GM12878 (cell line): ENCODE results near the gene OR1N1. TPM values are rescaled to one million over a fixed set of nuclear protein-coding genes. Genes with fewer than 3 reads are reported as not detected.

ENCODE experiments used
- polyA plus RNA-seq, 11 experiments: library from polyadenylated mRNA; depleted of rRNA in 4 of 11; unstranded in 6 of 11; stranded (reverse) in 5 of 11; fragments of >200 nt; fragmentation: Nextera tagmentation in 4 of 11; fragmentation: Illumina TruSeq in 1 of 11; extraction: Ambion mirVana in 4 of 11; extraction: Trizol in 1 of 11; gene quantifications; 1 replicate in 1 of 11; 2 replicates in 10 of 11; pipeline versions ENCODE4 v1.2.1 to v1.2.3, GENCODE V29; 2011 to 2016; ENCODE audit warnings: inconsistent platforms in 2 of 11, missing spikeins in 2 of 11, low read depth in 1 of 11
- total RNA-seq, 4 experiments: library from RNA; depleted of rRNA in 3 of 4; stranded (reverse); fragments of >200 nt in 3 of 4; fragmentation: Illumina TruSeq in 1 of 4; extraction: Trizol in 1 of 4; gene quantifications; 2 replicates each; pipeline versions ENCODE4 v1.2.1 to v1.2.3, GENCODE V29; 2013 to 2021

The OR1N1 gene
- total and polyA plus RNA-seq, 10 of the 15 experiments (the other 5 are each of a cell fraction or from before 2014, with no cell fraction given), result not detected

Other genes with a start within 250 kb of the OR1N1 start
Only the 7 nearest of the 12 such genes appear.
- gene OR1J1, start 49.4 kb downstream of the OR1N1 start, total RNA-seq (2014; rRNA removed), result not detected in 2 replicates
- not detected in 2 replicates for gene OR1J1, start 49.4 kb downstream of the OR1N1 start, total RNA-seq (2014; rRNA removed; fragmentation: Illumina TruSeq; extraction: Trizol)
- gene OR1J1, start 49.4 kb downstream of the OR1N1 start, total RNA-seq (2021), result not detected in 2 replicates
- gene OR1J1, start 49.4 kb downstream of the OR1N1 start, polyA plus RNA-seq (2011; rRNA removed), result 0.07 TPM in 1 of 2 replicates, not detected in the other
- not detected in 2 replicates for gene OR1J1, start 49.4 kb downstream of the OR1N1 start, polyA plus RNA-seq (2014; fragmentation: Illumina TruSeq; extraction: Trizol)
- gene OR1J1, start 49.4 kb downstream of the OR1N1 start, polyA plus RNA-seq (2014; fragmentation: Nextera tagmentation; extraction: Ambion mirVana), result not detected
- gene OR1J1, start 49.4 kb downstream of the OR1N1 start, polyA plus RNA-seq (2014; rRNA removed), result not detected in 2 replicates
- not detected for gene OR1J1, start 49.4 kb downstream of the OR1N1 start, polyA plus RNA-seq (2016; fragmentation: Nextera tagmentation; extraction: Ambion mirVana)
- not detected in 2 replicates for gene OR1J2, start 16.5 kb downstream of the OR1N1 start, total RNA-seq (2014; rRNA removed)
- not detected in 2 replicates for gene OR1J2, start 16.5 kb downstream of the OR1N1 start, total RNA-seq (2014; rRNA removed; fragmentation: Illumina TruSeq; extraction: Trizol)
- gene OR1J2, start 16.5 kb downstream of the OR1N1 start, total RNA-seq (2021), result not detected in 2 replicates
- 0.07 and 0.16 TPM in 2 replicates for gene OR1J2, start 16.5 kb downstream of the OR1N1 start, polyA plus RNA-seq (2011; rRNA removed)
- not detected in 2 replicates for gene OR1J2, start 16.5 kb downstream of the OR1N1 start, polyA plus RNA-seq (2014; fragmentation: Illumina TruSeq; extraction: Trizol)
- gene OR1J2, start 16.5 kb downstream of the OR1N1 start, polyA plus RNA-seq (2014; fragmentation: Nextera tagmentation; extraction: Ambion mirVana), result not detected
- gene OR1J2, start 16.5 kb downstream of the OR1N1 start, polyA plus RNA-seq (2014; rRNA removed), result not detected in 2 replicates
- gene OR1J2, start 16.5 kb downstream of the OR1N1 start, polyA plus RNA-seq (2016; fragmentation: Nextera tagmentation; extraction: Ambion mirVana), result not detected
- not detected in 2 replicates for gene OR1J4, start 8.2 kb downstream of the OR1N1 start, total RNA-seq (2014; rRNA removed)
- gene OR1J4, start 8.2 kb downstream of the OR1N1 start, total RNA-seq (2014; rRNA removed; fragmentation: Illumina TruSeq; extraction: Trizol), result not detected in 2 replicates
- not detected in 2 replicates for gene OR1J4, start 8.2 kb downstream of the OR1N1 start, total RNA-seq (2021)
- 0.12 and 0.19 TPM in 2 replicates for gene OR1J4, start 8.2 kb downstream of the OR1N1 start, polyA plus RNA-seq (2011; rRNA removed)
- not detected in 2 replicates for gene OR1J4, start 8.2 kb downstream of the OR1N1 start, polyA plus RNA-seq (2014; fragmentation: Illumina TruSeq; extraction: Trizol)
- gene OR1J4, start 8.2 kb downstream of the OR1N1 start, polyA plus RNA-seq (2014; fragmentation: Nextera tagmentation; extraction: Ambion mirVana), result not detected
- gene OR1J4, start 8.2 kb downstream of the OR1N1 start, polyA plus RNA-seq (2014; rRNA removed), result not detected in 2 replicates
- gene OR1J4, start 8.2 kb downstream of the OR1N1 start, polyA plus RNA-seq (2016; fragmentation: Nextera tagmentation; extraction: Ambion mirVana), result not detected
- 0.11 TPM in 1 of 2 replicates, not detected in the other for gene OR1N2, start 25.8 kb upstream of the OR1N1 start, total RNA-seq (2014; rRNA removed)
- gene OR1N2, start 25.8 kb upstream of the OR1N1 start, total RNA-seq (2014; rRNA removed; fragmentation: Illumina TruSeq; extraction: Trizol), result not detected in 2 replicates
- not detected in 2 replicates for gene OR1N2, start 25.8 kb upstream of the OR1N1 start, total RNA-seq (2021)
- 0.08 TPM in 1 of 2 replicates, not detected in the other for gene OR1N2, start 25.8 kb upstream of the OR1N1 start, polyA plus RNA-seq (2011; rRNA removed)
- not detected in 2 replicates for gene OR1N2, start 25.8 kb upstream of the OR1N1 start, polyA plus RNA-seq (2014; fragmentation: Illumina TruSeq; extraction: Trizol)
- gene OR1N2, start 25.8 kb upstream of the OR1N1 start, polyA plus RNA-seq (2014; fragmentation: Nextera tagmentation; extraction: Ambion mirVana), result not detected
- not detected in 2 replicates for gene OR1N2, start 25.8 kb upstream of the OR1N1 start, polyA plus RNA-seq (2014; rRNA removed)
- gene OR1N2, start 25.8 kb upstream of the OR1N1 start, polyA plus RNA-seq (2016; fragmentation: Nextera tagmentation; extraction: Ambion mirVana), result not detected
- not detected in 2 replicates for gene OR1L8, start 56.1 kb upstream of the OR1N1 start, total RNA-seq (2014; rRNA removed)
- not detected in 2 replicates for gene OR1L8, start 56.1 kb upstream of the OR1N1 start, total RNA-seq (2014; rRNA removed; fragmentation: Illumina TruSeq; extraction: Trizol)
- gene OR1L8, start 56.1 kb upstream of the OR1N1 start, total RNA-seq (2021), result not detected in 2 replicates
- not detected in 2 replicates for gene OR1L8, start 56.1 kb upstream of the OR1N1 start, polyA plus RNA-seq (2011; rRNA removed)
- not detected in 2 replicates for gene OR1L8, start 56.1 kb upstream of the OR1N1 start, polyA plus RNA-seq (2014; fragmentation: Illumina TruSeq; extraction: Trizol)
- gene OR1L8, start 56.1 kb upstream of the OR1N1 start, polyA plus RNA-seq (2014; fragmentation: Nextera tagmentation; extraction: Ambion mirVana), result not detected
- not detected in 2 replicates for gene OR1L8, start 56.1 kb upstream of the OR1N1 start, polyA plus RNA-seq (2014; rRNA removed)
- not detected for gene OR1L8, start 56.1 kb upstream of the OR1N1 start, polyA plus RNA-seq (2016; fragmentation: Nextera tagmentation; extraction: Ambion mirVana)
- gene OR1Q1, start 87.4 kb upstream of the OR1N1 start, total RNA-seq (2014; rRNA removed), result not detected in 2 replicates
- not detected in 2 replicates for gene OR1Q1, start 87.4 kb upstream of the OR1N1 start, total RNA-seq (2014; rRNA removed; fragmentation: Illumina TruSeq; extraction: Trizol)
- gene OR1Q1, start 87.4 kb upstream of the OR1N1 start, total RNA-seq (2021), result not detected in 2 replicates
- gene OR1Q1, start 87.4 kb upstream of the OR1N1 start, polyA plus RNA-seq (2011; rRNA removed), result 0.29 TPM in 1 of 2 replicates, not detected in the other
- gene OR1Q1, start 87.4 kb upstream of the OR1N1 start, polyA plus RNA-seq (2014; fragmentation: Illumina TruSeq; extraction: Trizol), result not detected in 2 replicates
- gene OR1Q1, start 87.4 kb upstream of the OR1N1 start, polyA plus RNA-seq (2014; fragmentation: Nextera tagmentation; extraction: Ambion mirVana), result not detected
- gene OR1Q1, start 87.4 kb upstream of the OR1N1 start, polyA plus RNA-seq (2014; rRNA removed), result not detected in 2 replicates
- gene OR1Q1, start 87.4 kb upstream of the OR1N1 start, polyA plus RNA-seq (2016; fragmentation: Nextera tagmentation; extraction: Ambion mirVana), result not detected
- not detected in 2 replicates for gene OR1B1, start 130.3 kb upstream of the OR1N1 start, total RNA-seq (2014; rRNA removed)
- gene OR1B1, start 130.3 kb upstream of the OR1N1 start, total RNA-seq (2014; rRNA removed; fragmentation: Illumina TruSeq; extraction: Trizol), result not detected in 2 replicates
- gene OR1B1, start 130.3 kb upstream of the OR1N1 start, total RNA-seq (2021), result not detected in 2 replicates
- gene OR1B1, start 130.3 kb upstream of the OR1N1 start, polyA plus RNA-seq (2011; rRNA removed), result not detected in 2 replicates
- gene OR1B1, start 130.3 kb upstream of the OR1N1 start, polyA plus RNA-seq (2014; fragmentation: Illumina TruSeq; extraction: Trizol), result not detected in 2 replicates
- not detected for gene OR1B1, start 130.3 kb upstream of the OR1N1 start, polyA plus RNA-seq (2014; fragmentation: Nextera tagmentation; extraction: Ambion mirVana)
- not detected in 2 replicates for gene OR1B1, start 130.3 kb upstream of the OR1N1 start, polyA plus RNA-seq (2014; rRNA removed)
- not detected for gene OR1B1, start 130.3 kb upstream of the OR1N1 start, polyA plus RNA-seq (2016; fragmentation: Nextera tagmentation; extraction: Ambion mirVana)